ENCODE data around the gene EIF5AL1.
A peak's percentile ranks its signal among the peaks of the same experiment; 100 is the strongest.
"Not testable (repeated sequence)": the region's sequence is repeated elsewhere in the genome, so short reads cannot be mapped to it uniquely, and the experiment has no call there.

Gene EIF5AL1

GRCh38 chr10:79547128-79547527 is 34.8 kb downstream of the EIF5AL1 start:
- not testable (repeated sequence) for H3K27ac Mint-ChIP-seq; H3K4me1 Mint-ChIP-seq; DNase-seq; ATAC-seq; H3K27me3 Mint-ChIP-seq; H3K9me3 Mint-ChIP-seq; H3K36me3 Mint-ChIP-seq (ENCODE audit: low read depth); H3K4me3 Mint-ChIP-seq

GRCh38 chr10:79547973-79548372 is 35.6 kb downstream of the EIF5AL1 start:
- ATAC-seq (peak; percentile 28), DNase-seq (no peak)
- H3K36me3 Mint-ChIP-seq (ENCODE audit: low read depth), result no peaks in the 10 kb centered on the region
- no peak overlapping the region for H3K27ac Mint-ChIP-seq
- H3K4me3 Mint-ChIP-seq, result no peak overlapping the region
- H3K4me1 Mint-ChIP-seq, result peaks cover 7% of the 10 kb centered on the region
- peaks cover 4% of the 10 kb centered on the region for H3K27me3 Mint-ChIP-seq
- H3K9me3 Mint-ChIP-seq, result no peaks in the 10 kb centered on the region

- DNase-seq (no peak), ATAC-seq (no peak)
- peaks cover 4% of the 10 kb centered on the region for H3K27me3 Mint-ChIP-seq
- no peak overlapping the region for H3K27ac Mint-ChIP-seq
- H3K4me1 Mint-ChIP-seq, result peaks cover 7% of the 10 kb centered on the region
- H3K9me3 Mint-ChIP-seq, result no peaks in the 10 kb centered on the region
- H3K4me3 Mint-ChIP-seq, result no peak overlapping the region
- no peaks in the 10 kb centered on the region for H3K36me3 Mint-ChIP-seq (ENCODE audit: low read depth)
These were observed 39.8 kb downstream of the EIF5AL1 start for GRCh38 chr10:79552143-79552542.

- Mint-ChIP-seq H3K27ac (no peak overlapping the region), H3K27me3 (peaks cover 1% of the 10 kb centered on the region), H3K4me1 (no peaks in the 10 kb centered on the region), H3K4me3 (no peak overlapping the region), H3K36me3 (ENCODE audit: low read depth) (no peaks in the 10 kb centered on the region), H3K9me3 (no peaks in the 10 kb centered on the region)
- DNase-seq, result no peak
- ATAC-seq, result no peak
These were observed 43.3 kb downstream of the EIF5AL1 start for GRCh38 chr10:79555354-79556309.

- H3K36me3 Mint-ChIP-seq (ENCODE audit: low read depth); H3K27me3 Mint-ChIP-seq; H3K9me3 Mint-ChIP-seq; H3K4me3 Mint-ChIP-seq; ATAC-seq; DNase-seq; H3K27ac Mint-ChIP-seq; H3K4me1 Mint-ChIP-seq: not testable (repeated sequence)
These were observed 44.6 kb downstream of the EIF5AL1 start for GRCh38 chr10:79556961-79557360.

GRCh38 chr10:79559726-79560125 is 47.4 kb downstream of the EIF5AL1 start:
- DNase-seq (no peak), ATAC-seq (no peak)
- no peak overlapping the region for H3K4me3 Mint-ChIP-seq
- peaks cover 8% of the 10 kb centered on the region for H3K27me3 Mint-ChIP-seq
- H3K27ac Mint-ChIP-seq, result no peak overlapping the region
- no peaks in the 10 kb centered on the region for H3K9me3 Mint-ChIP-seq
- no peaks in the 10 kb centered on the region for H3K36me3 Mint-ChIP-seq (ENCODE audit: low read depth)
- H3K4me1 Mint-ChIP-seq, result no peaks in the 10 kb centered on the region

GRCh38 chr10:79560160-79560709 is 47.9 kb downstream of the EIF5AL1 start, which contains the start of gene SFTPA2:
SFTPA2 (minus strand) TSS chr10:79560407; CDS start chr10:79559483, 924 bp downstream.
- Mint-ChIP-seq H3K27ac (no peak within 1 kb of the TSS), H3K4me3 (no peak within 1 kb of the TSS), H3K9me3 (no peaks in the 10 kb centered on the region), H3K4me1 (no peaks in the 10 kb centered on the region), H3K27me3 (peaks cover 8% of the 10 kb centered on the region), H3K36me3 (ENCODE audit: low read depth) (no peaks in the 10 kb centered on the region)
- ATAC-seq, result no peak
- DNase-seq, result no peak

- H3K9me3 Mint-ChIP-seq, result no peaks in the 10 kb centered on the region
- H3K4me3 Mint-ChIP-seq, result no peak overlapping the region
- H3K27ac Mint-ChIP-seq, result no peak overlapping the region
- no peaks in the 10 kb centered on the region for H3K4me1 Mint-ChIP-seq
- H3K27me3 Mint-ChIP-seq, result peaks cover 13% of the 10 kb centered on the region
- ATAC-seq, result no peak
- no peak for DNase-seq
- H3K36me3 Mint-ChIP-seq (ENCODE audit: low read depth), result no peaks in the 10 kb centered on the region
These were observed 48.9 kb downstream of the EIF5AL1 start for GRCh38 chr10:79561257-79561656.

- no peak overlapping the region for H3K27ac Mint-ChIP-seq
- H3K36me3 Mint-ChIP-seq (ENCODE audit: low read depth), result no peaks in the 10 kb centered on the region
- no peaks in the 10 kb centered on the region for H3K9me3 Mint-ChIP-seq
- H3K4me1 Mint-ChIP-seq, result no peaks in the 10 kb centered on the region
- peak; percentile 68 for DNase-seq
- H3K27me3 Mint-ChIP-seq, result peaks cover 18% of the 10 kb centered on the region
- H3K4me3 Mint-ChIP-seq, result no peak overlapping the region
- ATAC-seq, result peak; percentile 77
These were observed 49.9 kb downstream of the EIF5AL1 start for GRCh38 chr10:79562135-79562756.

- Mint-ChIP-seq H3K4me1 (no peaks in the 10 kb centered on the region), H3K27ac (no peak overlapping the region), H3K27me3 (peaks cover 27% of the 10 kb centered on the region), H3K4me3 (no peak overlapping the region), H3K36me3 (ENCODE audit: low read depth) (no peaks in the 10 kb centered on the region), H3K9me3 (no peaks in the 10 kb centered on the region)
- DNase-seq (no peak), ATAC-seq (no peak)
These were observed 51.1 kb downstream of the EIF5AL1 start for GRCh38 chr10:79563426-79563825.

Measured in activated naive CD8-positive, alpha-beta T cell treated with anti-CD3 and anti-CD28 coated beads, Interleukin-2, amount 50 U/mL, for 24 hours (primary cell).